ENCODE results near the gene SCAMP2.

DNA sequence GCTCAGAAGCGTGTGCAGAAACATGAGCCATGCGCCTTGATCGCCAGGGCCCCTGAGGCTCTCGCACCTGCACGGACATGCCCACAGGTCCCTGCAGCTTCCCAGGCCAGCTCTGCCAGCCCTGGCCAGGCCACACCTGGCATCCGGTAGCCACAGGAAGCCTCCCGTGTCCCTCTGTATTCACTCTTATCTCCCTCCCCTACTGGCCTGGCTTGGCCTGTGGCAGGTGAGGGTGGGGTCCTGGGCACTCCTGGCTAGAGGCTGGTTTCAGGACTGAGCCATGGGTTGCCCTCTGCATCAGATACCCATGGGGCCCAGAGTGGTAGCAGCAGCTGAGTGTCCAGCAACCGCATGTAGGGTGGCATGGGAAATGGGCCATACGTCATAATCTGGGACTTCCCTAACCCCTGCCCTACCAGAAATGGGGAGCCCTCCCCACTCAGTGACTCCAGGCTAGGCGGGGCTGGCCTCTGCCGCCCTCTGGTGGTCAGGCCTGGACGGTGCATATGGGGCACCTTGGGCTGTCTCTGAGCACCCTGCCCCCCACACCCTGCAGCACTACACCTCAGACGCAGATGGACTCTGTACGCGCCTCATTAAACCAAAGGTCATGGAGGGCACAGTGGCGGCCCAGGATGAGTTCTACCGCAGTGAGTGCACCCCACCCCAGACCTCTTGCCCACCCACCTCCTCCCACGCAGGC is 73.2 kb downstream of the SCAMP2 start:
- no peak for TF ChIP-seq EZH2 (IDR thresholded peaks at IDR 0.05)
- no peak for TF ChIP-seq POLR2AphosphoS5 (IDR thresholded peaks at IDR 0.05; ENCODE audit: borderline replicate concordance, low read depth, low read length)

Data from SK-N-MC (cell line).